Body of pancreas (tissue), 4 donors: ENCODE data around the gene PDE11A.

Experiments used
- CTCF ChIP-seq, 7 experiments: fragments of 450-650 bp in 4 of 7; fragments of 200-600 bp in 3 of 7; sonication (generic) in 3 of 7; IDR thresholded peaks; one replicate each; pipeline ENCODE4 v1.5.1; 2016 to 2019; ENCODE audit warnings: antibody characterized with exemption in 7 of 7
- POLR2A ChIP-seq, 3 donors: fragments of 450-650 bp; IDR thresholded peaks; one replicate each; pipeline ENCODE4 v1.6.1; 2016; ENCODE audit warnings: antibody characterized with exemption in 3 of 3, mild to moderate bottlenecking in 2 of 3

DNA sequence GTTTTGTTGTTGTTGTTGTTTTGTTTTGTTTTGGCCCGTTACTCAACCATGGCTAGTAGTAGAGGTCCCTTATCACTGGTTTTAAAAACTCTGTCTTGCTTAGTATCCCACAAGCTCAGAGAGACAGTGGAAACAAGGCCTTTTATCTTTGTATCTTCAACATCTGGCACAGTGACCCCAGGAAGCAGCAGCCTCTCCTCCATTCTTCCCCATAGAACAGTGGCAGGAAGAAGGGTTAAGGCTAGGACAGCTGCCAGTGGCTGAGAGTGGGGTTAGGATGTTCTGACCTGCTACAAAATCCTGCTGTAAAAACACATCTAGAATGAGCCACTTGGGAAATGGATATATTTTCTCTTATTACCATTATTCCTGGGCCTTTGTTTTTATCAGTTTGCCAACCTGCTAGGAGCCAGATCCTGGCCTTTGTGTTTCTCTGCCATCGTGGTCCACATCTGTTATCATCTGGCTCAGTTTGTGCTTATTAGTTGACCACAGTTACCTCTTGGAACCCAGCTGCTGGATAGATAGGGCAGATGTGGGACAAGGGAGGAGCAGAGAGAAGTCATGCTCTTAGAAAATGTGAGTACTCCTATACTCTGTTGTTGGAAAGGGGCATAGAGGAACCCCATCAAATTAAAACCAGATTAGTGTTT, 433.2 kb downstream of the PDE11A start:
- TF ChIP-seq CTCF (IDR thresholded peaks at IDR 0.05) (no peak), POLR2A (IDR thresholded peaks at IDR 0.05) (no peak)
